Measurements from ENCODE around the gene CTSZ. TPM values are rescaled to one million over a fixed set of nuclear protein-coding genes. Genes with fewer than 3 reads are reported as not detected.

The CTSZ gene
- total and polyA plus RNA-seq, 4 donors, result 11.8 to 233 (median 188) TPM

DNA sequence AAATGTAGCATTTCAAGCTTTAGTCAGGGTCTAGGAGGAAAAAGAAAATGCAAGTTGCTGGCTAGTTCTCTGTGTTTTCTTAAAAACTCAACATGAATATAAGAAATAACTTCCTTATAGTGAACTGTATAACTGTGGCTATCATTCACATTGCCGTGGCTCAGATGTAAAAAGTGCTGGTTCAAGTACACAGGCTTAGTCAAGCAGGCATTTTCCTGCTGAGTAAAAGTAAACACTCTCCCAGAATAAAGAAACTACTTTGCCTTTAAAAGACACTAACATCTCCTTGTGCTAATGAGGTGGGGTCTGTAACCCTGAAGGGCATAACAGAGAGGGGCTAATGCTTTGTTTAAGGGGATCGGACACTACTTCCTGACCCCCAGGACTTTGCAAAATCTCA lies 21.8 kb upstream of the CTSZ start (continued):
- TF ChIP-seq REST (IDR thresholded peaks at IDR 0.05) (no peak), RAD21 (IDR thresholded peaks at IDR 0.05) (no peak), FOXA2 (IDR thresholded peaks at IDR 0.05) (no peak), JUND (IDR thresholded peaks at IDR 0.05) (no peak), TAF1 (conservative IDR thresholded peaks at IDR 0.05) (no peak), FOXA1 (IDR thresholded peaks at IDR 0.05) (no peak), HNF4A (conservative IDR thresholded peaks at IDR 0.05) (no peak), ATF3 (IDR thresholded peaks at IDR 0.05) (no peak), RXRA (IDR thresholded peaks at IDR 0.05) (no peak), GABPA (IDR thresholded peaks at IDR 0.05 in 1 of 2, conservative IDR thresholded peaks at IDR 0.05 in 1 of 2) (no peak)

GRCh38 chr20:59027741-59028320 lies 20.8 kb upstream of the CTSZ start:
- no peak for TF ChIP-seq REST (IDR thresholded peaks at IDR 0.05)
- no peak for TF ChIP-seq HNF4G (IDR thresholded peaks at IDR 0.05)
- TF ChIP-seq GABPA (IDR thresholded peaks at IDR 0.05 in 1 of 2, conservative IDR thresholded peaks at IDR 0.05 in 1 of 2), result no peak
- no peak for TF ChIP-seq SP1 (IDR thresholded peaks at IDR 0.05)
- TF ChIP-seq TAF1 (conservative IDR thresholded peaks at IDR 0.05), result no peak
- TF ChIP-seq EGR1 (IDR thresholded peaks at IDR 0.05; ENCODE audit: low read depth in 2 of 2), result no peak
- no peak for TF ChIP-seq NR2F2 (IDR thresholded peaks at IDR 0.05)
- TF ChIP-seq RAD21 (IDR thresholded peaks at IDR 0.05), result no peak
- TF ChIP-seq, protein P1, sequence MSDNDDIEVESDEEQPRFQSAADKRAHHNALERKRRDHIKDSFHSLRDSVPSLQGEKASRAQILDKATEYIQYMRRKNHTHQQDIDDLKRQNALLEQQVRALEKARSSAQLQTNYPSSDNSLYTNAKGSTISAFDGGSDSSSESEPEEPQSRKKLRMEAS (IDR thresholded peaks at IDR 0.05), result no peak
- no peak for TF ChIP-seq ZBTB33 (IDR thresholded peaks at IDR 0.05)
- no peak for TF ChIP-seq YY1 (IDR thresholded peaks at IDR 0.05)
- no peak for TF ChIP-seq FOXA2 (IDR thresholded peaks at IDR 0.05)
- no peak for TF ChIP-seq FOXA1 (IDR thresholded peaks at IDR 0.05)
- no peak for TF ChIP-seq JUND (IDR thresholded peaks at IDR 0.05)
- TF ChIP-seq HNF4A (conservative IDR thresholded peaks at IDR 0.05), result no peak
- TF ChIP-seq ATF3 (IDR thresholded peaks at IDR 0.05), result no peak
- TF ChIP-seq RXRA (IDR thresholded peaks at IDR 0.05), result no peak
- TF ChIP-seq, protein P2, sequence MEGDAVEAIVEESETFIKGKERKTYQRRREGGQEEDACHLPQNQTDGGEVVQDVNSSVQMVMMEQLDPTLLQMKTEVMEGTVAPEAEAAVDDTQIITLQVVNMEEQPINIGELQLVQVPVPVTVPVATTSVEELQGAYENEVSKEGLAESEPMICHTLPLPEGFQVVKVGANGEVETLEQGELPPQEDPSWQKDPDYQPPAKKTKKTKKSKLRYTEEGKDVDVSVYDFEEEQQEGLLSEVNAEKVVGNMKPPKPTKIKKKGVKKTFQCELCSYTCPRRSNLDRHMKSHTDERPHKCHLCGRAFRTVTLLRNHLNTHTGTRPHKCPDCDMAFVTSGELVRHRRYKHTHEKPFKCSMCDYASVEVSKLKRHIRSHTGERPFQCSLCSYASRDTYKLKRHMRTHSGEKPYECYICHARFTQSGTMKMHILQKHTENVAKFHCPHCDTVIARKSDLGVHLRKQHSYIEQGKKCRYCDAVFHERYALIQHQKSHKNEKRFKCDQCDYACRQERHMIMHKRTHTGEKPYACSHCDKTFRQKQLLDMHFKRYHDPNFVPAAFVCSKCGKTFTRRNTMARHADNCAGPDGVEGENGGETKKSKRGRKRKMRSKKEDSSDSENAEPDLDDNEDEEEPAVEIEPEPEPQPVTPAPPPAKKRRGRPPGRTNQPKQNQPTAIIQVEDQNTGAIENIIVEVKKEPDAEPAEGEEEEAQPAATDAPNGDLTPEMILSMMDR (IDR thresholded peaks at IDR 0.05; ENCODE audit: low read depth, low read length, missing input control), result no peak
- no peak overlapping the region for H3K9ac ChIP-seq (ENCODE audit: low read depth in 1 of 2, low read length in 2 of 2)
- WGBS, result 93% methylated on average over 8 of the region's 8 CpGs
- no peaks in the 10 kb centered on the region for H3K9me3 ChIP-seq (ENCODE audit: control insufficient read depth in 4 of 4, low read length in 3 of 4)
- peaks cover 5 to 37% (median 22%) of the 10 kb centered on the region in 4 donors for H3K4me1 ChIP-seq (ENCODE audit: control insufficient read depth in 4 of 4, insufficient read depth in 4 of 4, low read length in 3 of 4)
- no peaks in the 10 kb centered on the region for H3K27me3 ChIP-seq (ENCODE audit: control insufficient read depth in 4 of 4, insufficient read depth in 4 of 4, low read length in 3 of 4)
- no peak for DNase-seq (ENCODE audit: low spot score)
- H3K27ac ChIP-seq (ENCODE audit: low read depth in 1 of 2, low read length in 2 of 2), result no peak overlapping the region
- no peak overlapping the region for H3K4me3 ChIP-seq (ENCODE audit: low read depth in 1 of 3, low read length in 3 of 3)
- peaks cover 8 to 43% (median 22%) of the 10 kb centered on the region in 4 donors for H3K36me3 ChIP-seq (ENCODE audit: control insufficient read depth in 4 of 4, insufficient read depth in 3 of 4, low read depth in 1 of 4, low read length in 3 of 4)
